PC-9 (cell line): Measurements from ENCODE around the gene HEATR5B. TPM values are rescaled to one million over a fixed set of nuclear protein-coding genes. Genes with fewer than 3 reads are reported as not detected.
A peak's percentile ranks its signal among the peaks of the same experiment; 100 is the strongest.

Experiments
- BruUV-seq: library from RNA; stranded (reverse); fragments of 400-500 nt; replicated peaks from 2 replicates; lab custom pipeline; 2021; lab: Mats Ljungman, UMichigan
- CTCF ChIA-PET: fragments of 300-600 bp; sonication (Branson Sonifier 250); formaldehyde crosslinking; loops from one replicate; lab custom pipeline; 2022; ENCODE audit warnings: antibody characterized with exemption; lab: Charles Lee
- POLR2A ChIA-PET: fragments of 300-600 bp; sonication (Branson Sonifier 250); formaldehyde crosslinking; loops from one replicate; lab custom pipeline; 2022; ENCODE audit warnings: antibody characterized with exemption; ENCODE audit not compliant: unreplicated experiment; lab: Charles Lee
- DNase-seq, 2 experiments: peaks; one replicate each; pipeline versions ENCODE4 v3.0.0 to v3.0.0-alpha.2; 2015 to 2022; ENCODE audit warnings: mixed read lengths in 1 of 2
- H2AFZ ChIP-seq: fragments of 200-600 bp; sonication (generic); 2 replicates; pipeline ENCODE4 v1.8.1; 2017; ENCODE audit warnings: antibody characterized with exemption
- H3F3A ChIP-seq: fragments of 200-600 bp; sonication (generic); 2 replicates; pipeline ENCODE4 v1.8.1; 2017; ENCODE audit warnings: antibody characterized with exemption, mild to moderate bottlenecking, low read depth; ENCODE audit not compliant: insufficient read depth
- H3K27ac ChIP-seq: fragments of 200-600 bp; sonication (generic); 2 replicates; pipeline ENCODE4 v1.6.1; 2016; ENCODE audit warnings: mixed run types
- H3K27me3 ChIP-seq: fragments of 200-600 bp; sonication (generic); 2 replicates; pipeline ENCODE4 v1.6.1; 2016; ENCODE audit warnings: low read depth, mixed run types; ENCODE audit not compliant: insufficient read depth
- H3K36me3 ChIP-seq: fragments of 200-600 bp; sonication (generic); 2 replicates; pipeline ENCODE4 v1.6.1; 2016; ENCODE audit warnings: low read depth, mixed run types
- H3K4me1 ChIP-seq: fragments of 200-600 bp; sonication (generic); replicated peaks from 2 replicates; pipeline ENCODE4 v1.6.1; 2016; ENCODE audit warnings: mixed run types; ENCODE audit not compliant: insufficient read depth
- H3K4me2 ChIP-seq: fragments of 200-600 bp; sonication (generic); 2 replicates; pipeline ENCODE4 v1.6.1; 2017; ENCODE audit warnings: mixed run types
- H3K4me3 ChIP-seq: fragments of 200-600 bp; sonication (generic); 2 replicates; pipeline ENCODE4 v1.6.1; 2016; ENCODE audit warnings: mixed run types
- H3K79me2 ChIP-seq: fragments of 200-600 bp; sonication (generic); 2 replicates; pipeline ENCODE4 v1.6.1; 2017; ENCODE audit warnings: low read depth, mixed run types
- H3K9me2 ChIP-seq: fragments of 200-600 bp; sonication (generic); 2 replicates; pipeline ENCODE4 v1.8.1; 2017; ENCODE audit warnings: mild to moderate bottlenecking; ENCODE audit not compliant: insufficient read depth
- H3K9me3 ChIP-seq: fragments of 200-600 bp; sonication (generic); 2 replicates; pipeline ENCODE4 v1.8.1; 2016; ENCODE audit warnings: low read depth; ENCODE audit not compliant: insufficient read depth
- H4K20me1 ChIP-seq: fragments of 200-600 bp; sonication (generic); 2 replicates; pipeline ENCODE4 v1.8.1; 2017; ENCODE audit not compliant: insufficient read depth
- CTCF ChIP-seq: fragments of 200-600 bp; sonication (generic); conservative IDR thresholded peaks from 2 replicates; pipeline ENCODE4 v1.6.1; 2017; ENCODE audit warnings: mixed run types, antibody characterized with exemption, mild to moderate bottlenecking, moderate library complexity
- EZH2 ChIP-seq: fragments of 200-600 bp; sonication (generic); IDR thresholded peaks from 2 replicates; pipeline ENCODE4 v1.8.0; 2017; ENCODE audit warnings: antibody characterized with exemption, low read depth
- intact Hi-C: fragments of 100-400 bp; cut with micrococcal nuclease; formaldehyde crosslinking; loops from one replicate; pipeline ENCODE4 v1.10.0; 2022; ENCODE audit not compliant: unreplicated experiment
- total RNA-seq: library from RNA; stranded (reverse); gene quantifications from 2 replicates; pipeline ENCODE4 v1.2.3, GENCODE V29; 2021

The HEATR5B gene
- total RNA-seq, 1 experiment from 2014 or later: 13.0 TPM

DNA sequence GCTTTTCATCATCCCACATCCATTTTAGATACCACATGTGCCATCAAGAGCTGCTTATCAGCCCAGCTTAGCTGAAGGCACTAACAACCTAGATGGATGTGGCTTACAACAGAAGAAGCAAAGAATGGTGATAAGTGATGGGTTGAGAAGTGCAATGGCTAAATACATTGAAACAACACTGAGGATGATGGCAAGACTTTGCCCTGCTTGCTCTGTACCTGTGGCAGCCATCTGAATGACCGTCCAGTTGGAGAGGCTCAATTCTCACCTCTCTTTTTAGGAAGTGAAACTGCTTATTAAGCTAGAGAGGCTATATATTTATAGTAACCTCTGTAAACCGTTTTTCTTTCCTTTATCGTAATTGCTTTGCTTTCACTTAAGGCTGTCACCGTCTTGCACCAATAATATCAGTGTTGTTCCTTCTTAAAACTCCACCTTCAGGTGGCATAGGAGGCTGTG lies 5.9 kb upstream of the HEATR5B start:
- intact Hi-C loops: no loop called here
- no peak for TF ChIP-seq EZH2
- no peak for TF ChIP-seq CTCF
- Histone ChIP-seq H2AFZ (no peak overlapping the region), H4K20me1 (no peaks in the 10 kb centered on the region), H3K9me2 (no peaks in the 10 kb centered on the region), H3K4me3 (no peak overlapping the region), H3K4me1 (peaks cover 13% of the 10 kb centered on the region), H3K79me2 (0 out of 2 replicates have a peak, but pooled peaks cover 7% of the 10 kb centered on the region), H3K4me2 (no peak overlapping the region), H3K36me3 (0 out of 2 replicates have a peak, but pooled peaks cover 3% of the 10 kb centered on the region), H3K27ac (no peak overlapping the region), H3K27me3 (no peaks in the 10 kb centered on the region), H3F3A (peaks cover 13% of the 10 kb centered on the region; the same call in 1 of the 2 replicates), H3K9me3 (no peaks in the 10 kb centered on the region)
- no TSS peak for BruUV-seq
- ChIA-PET CTCF (no interaction called here), POLR2A (no interaction called here)
- no peak for DNase-seq

DNA sequence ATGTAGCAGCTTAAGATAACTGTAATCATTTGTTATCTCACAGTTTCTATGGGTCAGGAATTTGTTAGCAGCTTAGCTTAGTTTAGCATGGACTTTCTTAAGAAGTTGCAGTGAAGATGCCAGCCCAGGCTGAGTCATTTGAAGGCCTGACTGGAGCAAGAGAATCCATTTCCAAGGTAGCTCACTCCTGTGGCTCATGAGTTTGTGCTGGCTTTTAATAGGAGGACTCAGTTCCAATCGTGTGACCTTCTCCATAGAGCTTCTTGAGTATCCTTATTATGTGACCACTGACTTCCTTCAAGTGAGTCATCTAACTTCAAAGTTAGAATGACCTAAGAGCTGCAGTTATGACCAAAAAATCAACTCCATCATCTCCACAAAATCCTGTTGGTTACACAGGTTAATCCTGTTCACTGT lies 1.6 kb upstream of the HEATR5B start:
- no peak for TF ChIP-seq CTCF
- no peak for TF ChIP-seq EZH2
- H4K20me1 ChIP-seq: no peaks in the 10 kb centered on the region
- H2AFZ ChIP-seq: peak overlapping the region; percentile 94
- no peaks in the 10 kb centered on the region for H3K36me3 ChIP-seq
- BruUV-seq: no TSS peak
- DNase-seq: peak in 1 of 2 experiments; percentile 93
- intact Hi-C loops: no loop called here
- peaks cover 22% of the 10 kb centered on the region for H3K79me2 ChIP-seq
- no peaks in the 10 kb centered on the region for H3K9me2 ChIP-seq
- ChIA-PET CTCF (no interaction called here), POLR2A (no interaction called here)
- H3F3A ChIP-seq: peaks cover 19% of the 10 kb centered on the region; the same call in 1 of the 2 replicates
- H3K9me3 ChIP-seq: no peaks in the 10 kb centered on the region
- peak overlapping the region; percentile 72; the same call in 1 of the 2 replicates for H3K4me3 ChIP-seq
- no peaks in the 10 kb centered on the region for H3K27me3 ChIP-seq
- peaks cover 24% of the 10 kb centered on the region for H3K4me1 ChIP-seq
- H3K4me2 ChIP-seq: peak overlapping the region; percentile 97
- H3K27ac ChIP-seq: peak overlapping the region; percentile 40

DNA sequence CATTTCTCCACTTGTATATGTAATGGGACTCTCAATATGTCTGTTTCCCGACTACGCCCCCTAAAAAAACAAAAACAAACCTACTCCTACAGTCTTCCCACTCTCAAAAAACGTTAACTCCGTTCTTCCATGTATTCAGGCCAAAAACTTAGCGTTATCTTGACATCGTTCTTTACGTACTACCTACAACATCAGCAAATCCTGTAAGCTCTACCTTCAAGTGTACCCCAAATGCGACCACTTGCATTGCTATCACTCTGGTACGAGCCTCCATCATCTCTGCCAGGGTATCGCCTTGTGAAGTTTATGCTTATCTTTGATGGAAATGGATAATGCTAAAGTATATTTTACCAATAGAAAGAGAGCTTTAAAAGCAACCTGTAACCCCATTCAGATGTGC lies 625 bp upstream of the HEATR5B start:
- Histone ChIP-seq H4K20me1 (0 out of 2 replicates have a peak, but pooled peaks cover 4% of the 10 kb centered on the region), H3K9me3 (no peaks in the 10 kb centered on the region), H3K27ac (no peak overlapping the region), H3K79me2 (peaks cover 22% of the 10 kb centered on the region), H3K36me3 (no peaks in the 10 kb centered on the region), H2AFZ (peak overlapping the region; percentile 94), H3K4me3 (peak overlapping the region; percentile 72), H3K4me1 (peaks cover 24% of the 10 kb centered on the region), H3F3A (peaks cover 19% of the 10 kb centered on the region; the same call in 1 of the 2 replicates), H3K27me3 (no peaks in the 10 kb centered on the region), H3K9me2 (no peaks in the 10 kb centered on the region), H3K4me2 (peak overlapping the region; percentile 97)
- CTCF ChIA-PET: no interaction called here
- no peak for DNase-seq
- TF ChIP-seq EZH2 (no peak), CTCF (no peak)
- TSS peak; percentile 37 for BruUV-seq
- POLR2A ChIA-PET: no interaction called here
- intact Hi-C loops: no loop called here
